Erythroblast (primary cell): ENCODE measurements around the gene MICAL2.

Experiments
- GATA1 ChIP-seq: IDR thresholded peaks from 2 replicates; pipeline ENCODE4 v1.6.1; 2011; ENCODE audit warnings: low read depth, mild to moderate bottlenecking, control low read depth, low read length, moderate library complexity
- POLR2A ChIP-seq: IDR thresholded peaks from 2 replicates; pipeline ENCODE4 v1.6.1; 2011; ENCODE audit warnings: mild to moderate bottlenecking, low read length

DNA sequence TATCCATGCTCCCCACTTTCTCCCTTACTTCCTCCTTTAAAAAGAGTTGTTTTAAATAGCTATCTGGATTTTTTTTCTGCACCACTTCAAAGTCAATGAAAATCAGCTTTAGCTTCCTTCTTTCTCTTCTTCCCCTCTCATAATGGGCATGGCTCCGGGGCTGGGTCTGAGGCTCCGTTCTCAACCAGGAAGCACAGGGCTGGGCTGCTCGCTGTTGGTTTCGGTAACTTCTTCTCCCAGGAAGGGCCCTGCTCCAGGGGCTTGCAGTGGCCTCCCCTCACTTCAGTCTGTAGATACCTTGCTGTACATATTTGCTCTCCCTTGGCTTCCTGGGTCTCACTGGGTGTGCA is 23.8 kb downstream of the MICAL2 start:
- TF ChIP-seq POLR2A (no peak), GATA1 (no peak)
